ENCODE measurements around the gene NDUFB4.

DNA sequence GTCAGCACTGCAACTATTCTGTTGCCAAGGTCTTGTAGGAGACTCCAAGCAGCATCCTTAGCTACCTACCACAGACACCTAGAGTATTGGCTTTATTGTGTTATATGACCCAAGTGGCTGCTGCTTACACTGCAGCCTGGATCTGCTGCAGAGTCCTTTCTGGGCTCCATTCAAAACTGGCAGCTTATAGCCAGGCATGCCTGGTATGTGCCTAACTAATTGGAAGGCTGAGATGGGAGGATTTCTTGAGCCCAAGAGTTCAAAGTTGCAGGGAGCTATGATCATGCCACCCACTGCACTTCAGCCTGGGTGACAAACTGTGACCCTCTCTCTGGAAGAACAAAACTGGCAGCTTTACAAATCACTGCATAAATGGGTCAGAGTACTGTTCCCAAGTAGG, 8.6 kb downstream of the NDUFB4 start:
- TF ChIP-seq POLR2A (IDR thresholded peaks at IDR 0.05; ENCODE audit: low read depth) (no peak), POLR2AphosphoS5 (IDR thresholded peaks at IDR 0.05) (no peak)
- TF ChIP-seq, protein P1, sequence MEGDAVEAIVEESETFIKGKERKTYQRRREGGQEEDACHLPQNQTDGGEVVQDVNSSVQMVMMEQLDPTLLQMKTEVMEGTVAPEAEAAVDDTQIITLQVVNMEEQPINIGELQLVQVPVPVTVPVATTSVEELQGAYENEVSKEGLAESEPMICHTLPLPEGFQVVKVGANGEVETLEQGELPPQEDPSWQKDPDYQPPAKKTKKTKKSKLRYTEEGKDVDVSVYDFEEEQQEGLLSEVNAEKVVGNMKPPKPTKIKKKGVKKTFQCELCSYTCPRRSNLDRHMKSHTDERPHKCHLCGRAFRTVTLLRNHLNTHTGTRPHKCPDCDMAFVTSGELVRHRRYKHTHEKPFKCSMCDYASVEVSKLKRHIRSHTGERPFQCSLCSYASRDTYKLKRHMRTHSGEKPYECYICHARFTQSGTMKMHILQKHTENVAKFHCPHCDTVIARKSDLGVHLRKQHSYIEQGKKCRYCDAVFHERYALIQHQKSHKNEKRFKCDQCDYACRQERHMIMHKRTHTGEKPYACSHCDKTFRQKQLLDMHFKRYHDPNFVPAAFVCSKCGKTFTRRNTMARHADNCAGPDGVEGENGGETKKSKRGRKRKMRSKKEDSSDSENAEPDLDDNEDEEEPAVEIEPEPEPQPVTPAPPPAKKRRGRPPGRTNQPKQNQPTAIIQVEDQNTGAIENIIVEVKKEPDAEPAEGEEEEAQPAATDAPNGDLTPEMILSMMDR (IDR thresholded peaks at IDR 0.05), result no peak
